Ovary (tissue), 9 donors: ENCODE data around the gene EPS8. TPM values are rescaled to one million over a fixed set of nuclear protein-coding genes. Genes with fewer than 3 reads are reported as not detected.

Source experiments
- DNase-seq, 5 donors: peaks; one replicate each; pipeline ENCODE4 v3.0.0-alpha.2; 2019 to 2020
- H3K27ac ChIP-seq, 2 donors: fragments of 200-600 bp; one replicate each; pipeline versions ENCODE4 v1.5.1 to v1.8.0; 2019 to 2022
- H3K27me3 ChIP-seq: fragments of 200-600 bp; one replicate; pipeline ENCODE4 v1.8.0; 2022
- H3K36me3 ChIP-seq: fragments of 200-600 bp; sonication (generic); one replicate; pipeline ENCODE4 v1.5.1; 2019
- H3K4me1 ChIP-seq: one replicate; pipeline ENCODE4 v1.8.1; 2013; ENCODE audit warnings: mild to moderate bottlenecking, moderate library complexity; ENCODE audit not compliant: insufficient read depth
- H3K4me3 ChIP-seq: fragments of 200-600 bp; sonication (generic); one replicate; pipeline ENCODE4 v1.5.1; 2017
- H3K9me3 ChIP-seq, 2 donors: fragments of 200-600 bp in 1 of 2; sonication (generic) in 1 of 2; one replicate each; pipeline versions ENCODE4 v1.5.1 to v1.8.1; 2013 to 2019; ENCODE audit warnings: mild to moderate bottlenecking in 1 of 2, moderate library complexity in 1 of 2
- EP300 ChIP-seq: sonication (generic); formaldehyde crosslinking; IDR thresholded peaks from one replicate; pipeline ENCODE4 v1.6.1; 2017; ENCODE audit warnings: antibody characterized with exemption
- POLR2A ChIP-seq: fragments of 450-650 bp; IDR thresholded peaks from one replicate; pipeline ENCODE4 v1.6.1; 2017; ENCODE audit warnings: antibody characterized with exemption, mild to moderate bottlenecking, moderate library complexity
- WGBS, 3 donors: extraction: QIAGEN DNeasy Blood & Tissue Kit in 1 of 3; methylation state at CpG; one replicate each; pipeline versions ENCODE4 v1.1.5 to v1.1.7; 2013 to 2017; 5-methylcytosine and 5-hydroxymethylcytosine counted together
- intact Hi-C, 4 donors: fragments of 100-400 bp; cut with DNase I; formaldehyde crosslinking; loops; one replicate each; pipeline versions ENCODE4 v1.11.0 to v1.15.1; 2022 to 2023
- polyA plus RNA-seq, 2 donors: library from polyadenylated mRNA; stranded (reverse); fragments of 200-250 nt in 1 of 2; fragments of 350-450 nt in 1 of 2; fragmentation: Illumina TruSeq in 1 of 2; extraction: RNeasy Lipid Tissue Mini Kit (QIAGEN cat#74804) in 1 of 2; gene quantifications; one replicate each; pipeline ENCODE4 v1.2.3, GENCODE V29; 2013 to 2014
- total RNA-seq, 7 donors: library from RNA; depleted of rRNA in 2 of 7; stranded (reverse); fragments of >200 nt in 2 of 7; fragmentation: NEBNext Ultra II Directional in 3 of 7; extraction: Animal tissue kit (Norgen Biotek cat#: 25700) in 3 of 7; gene quantifications; one replicate each; pipeline versions ENCODE4 v1.1.0 to v1.2.4, GENCODE V29; 2016 to 2023
- TF ChIP-seq, protein P1 (sequence below), 3 donors: fragments of 450-650 bp in 2 of 3; fragments of 200-600 bp in 1 of 3; IDR thresholded peaks; one replicate each; pipeline versions ENCODE4 v1.5.1 to v1.8.0; 2016 to 2022; ENCODE audit warnings: antibody characterized with exemption in 3 of 3, mild to moderate bottlenecking in 1 of 3
- donor health status: DM: no; HTN: no; CAD: no; lungs with moderate emphysema.
- donor health status: DM: no; HTN: no; CAD: no.
- donor health status: Bipolar disorder and iron deficiency.
- donor health status: DM: yes; HTN: yes; CAD: no.
- donor health status: DM: no; HTN: no; CAD: no.
- donor health status: DM: yes; HTN: yes; CAD: no.

EPS8 gene
- total and polyA plus RNA-seq, 9 donors: 56.2 to 94.9 (median 77.4) TPM

DNA sequence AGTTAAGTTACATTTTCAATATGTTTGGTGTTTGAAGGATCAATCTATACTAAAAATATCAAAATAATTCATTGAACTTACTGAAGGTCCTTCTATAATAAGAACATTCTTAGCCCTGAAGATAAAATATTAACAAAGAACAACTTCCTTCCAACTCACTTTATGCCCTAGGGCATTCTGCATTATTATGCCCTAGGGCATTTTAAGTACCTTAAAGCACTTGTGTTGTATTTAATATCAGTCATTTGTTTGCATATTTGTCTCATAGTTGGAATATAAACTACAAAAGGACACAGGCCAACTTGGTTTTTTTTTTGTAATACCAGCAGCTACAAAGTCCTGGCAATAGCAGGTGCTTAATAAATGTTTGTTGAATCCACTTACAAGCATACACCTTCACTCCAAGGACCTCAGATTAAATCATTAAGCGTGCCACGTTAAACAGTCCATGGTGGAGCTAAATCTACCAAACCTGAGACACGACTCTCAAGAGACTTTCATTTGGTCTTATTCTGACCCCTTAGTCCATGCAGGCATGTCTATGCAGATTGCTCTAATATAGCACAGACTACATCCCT lies 50.7 kb downstream of the EPS8 start:
- intact Hi-C loops: no loop called here
- no peak for DNase-seq
- H3K9me3 ChIP-seq: no peaks in the 10 kb centered on the region
- peaks cover 5% of the 10 kb centered on the region for H3K4me1 ChIP-seq
- H3K4me3 ChIP-seq: no peak overlapping the region
- H3K27ac ChIP-seq: no peak overlapping the region
- TF ChIP-seq POLR2A: no peak
- TF ChIP-seq, protein P1, sequence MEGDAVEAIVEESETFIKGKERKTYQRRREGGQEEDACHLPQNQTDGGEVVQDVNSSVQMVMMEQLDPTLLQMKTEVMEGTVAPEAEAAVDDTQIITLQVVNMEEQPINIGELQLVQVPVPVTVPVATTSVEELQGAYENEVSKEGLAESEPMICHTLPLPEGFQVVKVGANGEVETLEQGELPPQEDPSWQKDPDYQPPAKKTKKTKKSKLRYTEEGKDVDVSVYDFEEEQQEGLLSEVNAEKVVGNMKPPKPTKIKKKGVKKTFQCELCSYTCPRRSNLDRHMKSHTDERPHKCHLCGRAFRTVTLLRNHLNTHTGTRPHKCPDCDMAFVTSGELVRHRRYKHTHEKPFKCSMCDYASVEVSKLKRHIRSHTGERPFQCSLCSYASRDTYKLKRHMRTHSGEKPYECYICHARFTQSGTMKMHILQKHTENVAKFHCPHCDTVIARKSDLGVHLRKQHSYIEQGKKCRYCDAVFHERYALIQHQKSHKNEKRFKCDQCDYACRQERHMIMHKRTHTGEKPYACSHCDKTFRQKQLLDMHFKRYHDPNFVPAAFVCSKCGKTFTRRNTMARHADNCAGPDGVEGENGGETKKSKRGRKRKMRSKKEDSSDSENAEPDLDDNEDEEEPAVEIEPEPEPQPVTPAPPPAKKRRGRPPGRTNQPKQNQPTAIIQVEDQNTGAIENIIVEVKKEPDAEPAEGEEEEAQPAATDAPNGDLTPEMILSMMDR (IDR thresholded peaks at IDR 0.05): no peak
- TF ChIP-seq EP300: no peak
- no peaks in the 10 kb centered on the region for H3K36me3 ChIP-seq
- 56 to 81% (median 66%) methylated on average over 3 of the region's 3 CpGs for WGBS, 3 donors
- no peaks in the 10 kb centered on the region for H3K27me3 ChIP-seq

DNA sequence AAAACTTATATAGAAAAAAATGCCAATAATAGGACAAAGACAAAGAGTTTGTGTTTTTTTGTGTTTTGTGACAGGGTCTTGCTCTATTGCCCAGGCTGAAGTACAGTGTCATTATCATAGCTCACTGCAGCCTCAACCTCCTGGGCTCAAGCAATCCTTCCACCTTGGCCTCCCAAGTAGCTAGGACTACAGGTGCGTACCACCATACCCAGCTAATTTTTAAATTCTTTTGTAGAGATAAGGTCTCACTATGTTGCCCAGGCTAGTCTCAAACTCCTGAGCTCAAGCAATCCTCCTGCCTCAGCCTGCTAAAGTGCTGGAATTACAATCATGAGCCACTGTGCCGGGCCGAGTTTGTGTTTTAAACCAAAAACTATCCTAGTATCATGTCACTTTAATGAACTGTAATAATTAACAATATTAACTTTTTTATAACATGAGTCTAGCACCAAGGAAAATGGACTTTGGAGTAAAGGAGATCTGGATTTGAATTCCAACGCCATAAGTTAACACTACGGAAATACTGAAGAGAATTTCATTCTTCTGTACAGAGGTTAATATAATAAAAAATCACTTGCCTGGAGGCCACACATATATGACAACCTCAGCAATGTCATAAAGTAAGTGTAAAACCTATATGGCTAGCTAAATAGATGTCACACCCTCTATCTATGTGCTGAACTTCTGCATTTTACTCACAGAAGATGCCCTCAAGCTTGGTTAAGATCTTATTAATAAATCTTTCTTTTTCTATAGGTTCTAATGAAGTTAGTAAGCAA lies 53.2 kb downstream of the EPS8 start:
- WGBS, 3 donors: 90 to 95% (median 90%) methylated on average over 5 of the region's 5 CpGs

DNA sequence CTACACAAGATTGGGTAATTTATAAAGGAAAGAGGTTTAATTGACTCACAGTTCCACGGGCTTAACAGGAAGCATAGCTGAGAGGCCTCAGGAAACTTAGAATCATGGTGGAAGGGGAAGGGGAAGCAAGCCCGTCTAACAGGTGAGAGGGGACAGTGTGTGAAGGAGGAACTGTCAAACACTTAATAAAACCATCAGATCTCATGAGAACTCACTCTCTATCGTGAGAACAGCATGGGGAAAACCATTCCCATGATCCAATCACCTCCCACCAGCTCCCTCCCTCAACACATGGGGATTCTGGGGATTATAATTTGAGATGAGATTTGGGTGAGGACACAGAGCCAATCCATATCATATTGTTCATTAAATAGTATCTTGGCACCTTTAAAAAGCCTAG lies 56.1 kb downstream of the EPS8 start:
- H3K36me3 ChIP-seq: no peaks in the 10 kb centered on the region
- H3K4me1 ChIP-seq: no peaks in the 10 kb centered on the region
- intact Hi-C loops: no loop called here
- TF ChIP-seq, protein P1 (IDR thresholded peaks at IDR 0.05): no peak
- DNase-seq: no peak
- H3K27me3 ChIP-seq: no peaks in the 10 kb centered on the region
- no peak overlapping the region for H3K27ac ChIP-seq
- no peak overlapping the region for H3K4me3 ChIP-seq
- no peaks in the 10 kb centered on the region for H3K9me3 ChIP-seq
- WGBS, 3 donors: 79 to 90% (median 89%) methylated on average over 3 of the region's 3 CpGs

More for the DNA sequence above, 53.2 kb downstream of the EPS8 start:
- DNase-seq: no peak
- no peaks in the 10 kb centered on the region for H3K27me3 ChIP-seq
- H3K4me1 ChIP-seq: peaks cover 5% of the 10 kb centered on the region
- intact Hi-C loops: no loop called here
- no peaks in the 10 kb centered on the region for H3K9me3 ChIP-seq
- H3K36me3 ChIP-seq: no peaks in the 10 kb centered on the region
- no peak overlapping the region for H3K27ac ChIP-seq
- no peak overlapping the region for H3K4me3 ChIP-seq
- TF ChIP-seq EP300 (no peak), POLR2A (no peak)
- TF ChIP-seq, protein P1 (IDR thresholded peaks at IDR 0.05): no peak

DNA sequence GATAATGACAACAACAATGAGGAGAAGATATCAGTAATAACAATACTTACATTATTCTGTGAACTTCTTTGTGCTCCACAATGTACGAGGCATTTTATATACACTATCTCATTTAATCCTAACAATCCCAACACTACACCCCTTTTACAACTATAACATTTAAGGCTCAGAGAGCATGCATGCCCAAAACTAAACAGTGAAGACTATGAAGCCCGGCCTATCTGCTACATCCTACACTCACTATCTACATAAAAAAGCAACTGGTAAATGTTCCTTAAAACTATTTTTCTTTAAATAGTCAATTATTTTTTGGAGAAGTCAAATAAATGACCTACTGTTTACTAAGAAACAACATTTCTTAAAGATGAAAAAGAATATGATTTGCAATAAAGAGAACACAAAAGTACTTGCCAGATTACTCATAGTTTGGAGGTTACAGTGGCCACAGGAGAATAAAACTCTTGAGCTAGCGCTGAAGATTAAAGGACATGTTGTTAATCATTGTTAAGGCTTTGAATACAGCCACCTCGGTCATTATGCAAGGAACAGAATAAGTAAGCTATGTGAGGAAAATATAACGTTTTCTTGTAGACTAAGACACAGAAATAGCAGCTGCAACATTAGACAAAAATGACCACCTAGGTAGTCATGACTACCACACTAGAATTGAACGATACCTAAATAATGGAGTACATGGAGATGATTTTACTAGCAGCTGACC lies 56.7 kb downstream of the EPS8 start:
- intact Hi-C loops: no loop called here
- Histone ChIP-seq H3K4me1 (no peaks in the 10 kb centered on the region), H3K9me3 (no peaks in the 10 kb centered on the region), H3K27ac (no peak overlapping the region), H3K4me3 (no peak overlapping the region), H3K27me3 (no peaks in the 10 kb centered on the region), H3K36me3 (no peaks in the 10 kb centered on the region)
- 50 to 56% (median 55%) methylated on average over 6 of the region's 6 CpGs for WGBS, 3 donors
- TF ChIP-seq POLR2A: no peak
- TF ChIP-seq, protein P1 (IDR thresholded peaks at IDR 0.05): no peak
- no peak for TF ChIP-seq EP300
- DNase-seq: no peak
